ENCODE results near the gene FAM200A. TPM values are rescaled to one million over a fixed set of nuclear protein-coding genes. Genes with fewer than 3 reads are reported as not detected.

FAM200A gene
- total RNA-seq, 4 donors from 2014 or later, result 4.8 to 8.8 (median 5.6) TPM

- H3K4me1 ChIP-seq, result no peaks in the 10 kb centered on the region
- H3K36me3 ChIP-seq, result peaks cover 0 to 62% (median 0%) of the 10 kb centered on the region in 3 donors
- no peak for TF ChIP-seq EP300 (IDR thresholded peaks at IDR 0.05)
- TF ChIP-seq CTCF (IDR thresholded peaks at IDR 0.05), result no peak
- no peak for TF ChIP-seq POLR2A (IDR thresholded peaks at IDR 0.05)
- H3K27me3 ChIP-seq, result no peaks in the 10 kb centered on the region
- H3K9me3 ChIP-seq, result peaks cover 0 to 90% (median 8%) of the 10 kb centered on the region in 4 donors
- no peak overlapping the region for H3K27ac ChIP-seq
- no peak overlapping the region for H3K4me3 ChIP-seq
- no peak for DNase-seq (ENCODE audit: low spot score in 2 of 2)
- WGBS, 2 donors, result 91 to 94% methylated on average over 5 of the region's 5 CpGs
Measured at GRCh38 chr7:99540542-99540941, 11.4 kb downstream of the FAM200A start.

DNA sequence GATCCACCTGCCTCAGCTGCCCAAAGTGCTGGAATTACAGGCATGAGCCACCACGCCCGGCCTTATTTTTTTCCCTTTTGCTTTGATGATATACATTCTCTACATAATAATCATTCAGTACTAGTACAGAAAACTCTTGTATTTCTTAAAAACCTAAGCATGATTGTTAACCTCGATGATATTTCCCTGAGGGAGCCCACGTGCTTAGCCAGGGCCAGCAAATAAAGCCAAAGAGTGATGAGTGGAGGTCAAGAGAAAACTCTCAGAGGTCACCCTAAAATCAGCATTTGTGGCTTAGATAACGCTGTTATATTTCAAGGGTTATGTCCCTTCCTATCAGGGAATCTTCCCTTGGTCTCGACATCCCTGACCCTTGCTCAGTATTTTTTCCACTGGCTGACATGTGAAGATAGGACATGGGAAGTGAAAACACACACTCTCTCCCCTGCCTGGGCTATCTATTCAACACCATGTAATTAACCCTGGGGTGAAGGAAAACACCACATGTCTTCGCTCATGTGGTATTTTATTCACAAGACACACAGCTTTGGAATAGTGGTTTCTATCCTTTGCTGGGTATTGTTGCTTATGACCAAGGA, 12.6 kb downstream of the FAM200A start:
- 81% methylated on average over 7 of the region's 7 CpGs for WGBS, 2 donors
- TF ChIP-seq CTCF (IDR thresholded peaks at IDR 0.05), result no peak
- H3K4me3 ChIP-seq, result no peak overlapping the region
- no peaks in the 10 kb centered on the region for H3K27me3 ChIP-seq
- no peaks in the 10 kb centered on the region for H3K4me1 ChIP-seq
- H3K9me3 ChIP-seq, result peaks cover 0 to 98% (median 8%) of the 10 kb centered on the region in 4 donors
- no peak for DNase-seq (ENCODE audit: low spot score in 2 of 2)
- peaks cover 0 to 65% (median 0%) of the 10 kb centered on the region in 3 donors for H3K36me3 ChIP-seq
- no peak overlapping the region for H3K27ac ChIP-seq

DNA sequence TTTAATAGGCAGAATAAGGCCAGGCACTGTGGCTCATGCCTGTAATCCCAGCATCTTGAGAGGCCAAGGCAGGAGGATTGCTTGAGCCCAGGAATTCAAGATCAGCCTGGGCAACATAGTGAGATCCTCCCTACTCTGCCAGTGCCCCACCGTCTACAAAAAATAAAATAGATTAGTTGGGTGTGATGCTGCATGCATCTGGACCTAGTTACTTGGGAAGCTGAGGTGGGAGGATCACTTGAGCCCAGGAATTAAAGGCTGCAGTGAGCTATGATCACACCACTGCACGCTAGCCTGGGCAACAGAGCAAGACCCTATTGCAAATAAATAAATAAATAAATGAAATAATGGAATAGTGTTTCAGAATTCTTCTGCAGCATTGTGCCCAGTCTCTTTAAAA, 16.2 kb downstream of the FAM200A start:
- H3K9me3 ChIP-seq, result peaks cover 0 to 100% (median 15%) of the 10 kb centered on the region in 4 donors
- no peaks in the 10 kb centered on the region for H3K4me1 ChIP-seq
- H3K27me3 ChIP-seq, result no peaks in the 10 kb centered on the region
- no peak overlapping the region for H3K4me3 ChIP-seq
- 95 to 96% methylated on average over 2 of the region's 2 CpGs for WGBS, 2 donors
- no peak for DNase-seq (ENCODE audit: low spot score in 2 of 2)
- H3K27ac ChIP-seq, result no peak overlapping the region
- no peak for TF ChIP-seq POLR2A (IDR thresholded peaks at IDR 0.05)
- no peak for TF ChIP-seq EP300 (IDR thresholded peaks at IDR 0.05)
- no peak for TF ChIP-seq CTCF (IDR thresholded peaks at IDR 0.05)
- H3K36me3 ChIP-seq, result peaks cover 8 to 74% (median 19%) of the 10 kb centered on the region in 3 donors

GRCh38 chr7:99531354-99531765, 20.6 kb downstream of the FAM200A start:
- H3K4me3 ChIP-seq, result no peak overlapping the region
- 97 to 98% methylated on average over 12 of the region's 12 CpGs for WGBS, 2 donors

More at GRCh38 chr7:99531354-99531765, 20.6 kb downstream of the FAM200A start:
- H3K4me1 ChIP-seq, result no peaks in the 10 kb centered on the region
- TF ChIP-seq POLR2A (IDR thresholded peaks at IDR 0.05) (no peak), EP300 (IDR thresholded peaks at IDR 0.05) (no peak), CTCF (IDR thresholded peaks at IDR 0.05) (no peak)
- H3K27ac ChIP-seq, result no peak overlapping the region
- peaks cover 10 to 95% (median 33%) of the 10 kb centered on the region in 3 donors for H3K36me3 ChIP-seq
- no peak for DNase-seq (ENCODE audit: low spot score in 2 of 2)
- no peaks in the 10 kb centered on the region for H3K27me3 ChIP-seq
- H3K9me3 ChIP-seq, result peaks cover 0 to 91% (median 14%) of the 10 kb centered on the region in 4 donors

All from tibial nerve (tissue), 4 donors.